Lower leg skin (tissue), 3 donors: ENCODE data around the gene CAMTA1.

Source experiments
- CTCF ChIP-seq, 3 donors: fragments of 450-650 bp; IDR thresholded peaks; one replicate each; pipeline ENCODE4 v1.5.1; 2016; ENCODE audit warnings: antibody characterized with exemption in 3 of 3, mild to moderate bottlenecking in 3 of 3, moderate library complexity in 2 of 3
- POLR2A ChIP-seq, 2 donors: fragments of 450-650 bp; IDR thresholded peaks; one replicate each; pipeline ENCODE4 v1.6.1; 2016 to 2017; ENCODE audit warnings: antibody characterized with exemption in 2 of 2, mild to moderate bottlenecking in 1 of 2, moderate library complexity in 1 of 2

- TF ChIP-seq CTCF (IDR thresholded peaks at IDR 0.05) (no peak), POLR2A (IDR thresholded peaks at IDR 0.05) (no peak)
Observed at GRCh38 chr1:7789828-7790227, 1004.6 kb downstream of the CAMTA1 start.
